ENCODE results near the gene CENPP.

The CENPP gene

GRCh38 chr9:92644278-92644677 is 318.5 kb downstream of the CENPP start:
- DNase-seq: no peak

- DNase-seq: no peak
Observed at GRCh38 chr9:92645041-92645440, 319.3 kb downstream of the CENPP start.

- DNase-seq: no peak
Observed at GRCh38 chr9:92647671-92648473, 322.1 kb downstream of the CENPP start.

- no peak for DNase-seq
Observed at GRCh38 chr9:92648474-92648971, 322.8 kb downstream of the CENPP start.

DNA sequence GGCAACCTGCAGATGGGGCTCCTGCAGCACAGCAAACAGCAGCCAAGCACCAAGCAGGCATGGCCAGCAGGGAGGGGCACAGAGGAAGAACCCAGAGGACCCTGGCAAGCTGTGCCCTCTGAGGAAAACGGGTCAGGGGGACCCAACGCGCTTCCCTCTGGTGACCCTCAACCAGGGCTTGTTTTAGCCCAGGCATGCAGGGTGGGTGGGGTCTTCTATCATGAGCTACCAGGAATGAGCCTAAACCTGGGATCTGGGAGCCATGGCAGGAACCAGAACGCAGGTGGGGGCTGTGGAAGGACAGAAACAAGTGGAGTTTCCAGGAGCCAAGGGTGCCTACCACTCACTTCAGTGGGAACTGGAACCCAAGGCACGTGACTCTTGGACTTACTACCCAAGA is 323.3 kb downstream of the CENPP start:
- no peak for DNase-seq

- no peak for DNase-seq
Observed at GRCh38 chr9:92650296-92650695, 324.5 kb downstream of the CENPP start.

DNA sequence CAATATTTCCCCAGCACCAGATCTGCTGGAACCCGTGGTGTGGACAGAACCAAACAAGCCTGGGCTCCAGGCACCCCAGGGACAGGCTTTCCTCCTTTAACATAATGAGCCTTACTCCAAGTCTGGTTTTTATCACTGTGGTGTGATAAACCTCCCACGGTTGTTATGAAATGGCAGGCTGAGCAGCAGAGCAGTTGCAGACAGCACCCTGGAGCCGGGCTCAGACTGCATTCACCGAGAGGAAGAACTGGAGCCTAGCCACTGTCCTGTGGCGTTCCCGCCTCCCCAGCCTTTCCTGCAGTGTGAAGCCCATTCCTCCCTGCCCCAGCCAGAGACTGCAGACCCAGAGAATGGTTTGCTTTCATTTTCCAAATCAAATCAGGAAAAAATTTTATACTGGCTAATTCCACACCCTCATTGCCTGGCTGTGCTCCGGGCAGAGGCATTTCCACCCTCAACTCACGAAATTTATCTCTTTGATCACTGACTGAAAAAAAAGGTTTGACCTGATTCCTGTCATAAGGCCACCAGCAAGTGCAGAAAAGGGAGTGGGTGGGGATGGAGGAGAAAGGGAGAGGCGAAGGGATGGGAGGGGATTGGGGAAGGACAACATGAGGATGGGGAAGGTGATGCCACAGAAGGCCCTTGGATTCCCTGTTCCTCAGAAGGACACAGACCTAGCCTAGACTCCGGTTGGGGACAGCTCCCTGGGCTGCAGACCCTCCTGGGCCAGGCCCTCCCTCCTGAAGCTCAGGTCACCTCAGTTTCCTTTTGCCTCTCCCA is 325.3 kb downstream of the CENPP start:
- DNase-seq: no peak

DNA sequence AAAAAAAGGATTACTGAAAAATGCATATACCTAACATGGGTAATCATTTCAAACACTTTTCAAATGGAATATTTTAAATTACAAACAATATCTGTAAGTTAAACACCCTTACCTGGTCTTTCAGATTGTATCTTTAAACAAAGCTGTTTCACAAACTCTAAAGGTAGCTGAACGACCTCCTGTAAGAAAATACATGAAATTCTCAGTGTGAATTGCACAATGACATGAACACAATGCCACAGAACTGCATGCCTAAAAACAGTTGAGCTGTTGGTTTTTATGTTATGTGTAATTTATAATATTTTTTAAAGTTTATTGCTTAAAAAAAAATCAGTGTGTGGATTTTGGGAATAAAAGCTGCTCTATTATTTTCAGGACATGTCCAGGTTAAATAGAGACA is 326.7 kb downstream of the CENPP start:
- no peak for DNase-seq

DNA sequence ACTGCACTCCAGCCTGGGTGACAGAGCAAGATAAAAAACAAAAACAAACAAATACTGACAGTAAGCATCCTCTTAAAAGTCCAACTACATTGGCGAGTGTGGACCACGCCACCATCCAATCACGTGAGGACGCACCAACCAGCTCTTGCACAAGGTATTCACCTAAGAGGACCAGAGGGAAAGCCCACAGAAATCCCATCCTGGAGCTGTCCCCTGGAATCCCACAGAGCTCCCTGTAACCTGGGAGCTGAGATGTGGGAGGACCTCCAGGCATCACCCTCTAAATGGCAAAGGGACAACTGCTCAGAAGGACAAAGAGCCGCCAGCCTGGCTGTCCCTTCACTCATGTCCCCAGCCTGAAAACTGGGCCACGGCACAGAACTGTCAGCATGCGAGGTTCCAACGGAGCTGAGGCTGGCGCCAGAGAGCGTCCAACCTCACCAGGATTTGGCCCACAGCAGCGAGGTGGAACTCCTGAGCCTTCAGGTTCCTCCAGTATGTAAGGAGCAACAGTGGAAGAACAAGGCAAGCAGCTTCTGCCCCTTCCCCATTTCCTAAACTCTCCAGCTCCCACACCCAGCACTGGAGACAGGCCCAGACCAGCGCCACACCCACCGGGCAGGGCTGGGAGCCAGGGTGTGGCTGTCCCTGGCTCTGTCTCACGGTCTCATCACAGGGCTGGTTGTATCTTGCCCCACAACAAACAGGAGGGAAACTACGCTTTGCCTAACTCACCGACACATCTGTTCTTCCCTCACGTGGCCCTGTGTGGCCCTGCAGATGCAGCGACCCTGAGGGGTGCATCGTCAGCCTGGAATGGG is 328.9 kb downstream of the CENPP start:
- DNase-seq: no peak

- no peak for DNase-seq
Observed at GRCh38 chr9:92655366-92655765, 329.6 kb downstream of the CENPP start.

- DNase-seq: no peak
Observed at GRCh38 chr9:92655896-92656536, 330.3 kb downstream of the CENPP start.

DNA sequence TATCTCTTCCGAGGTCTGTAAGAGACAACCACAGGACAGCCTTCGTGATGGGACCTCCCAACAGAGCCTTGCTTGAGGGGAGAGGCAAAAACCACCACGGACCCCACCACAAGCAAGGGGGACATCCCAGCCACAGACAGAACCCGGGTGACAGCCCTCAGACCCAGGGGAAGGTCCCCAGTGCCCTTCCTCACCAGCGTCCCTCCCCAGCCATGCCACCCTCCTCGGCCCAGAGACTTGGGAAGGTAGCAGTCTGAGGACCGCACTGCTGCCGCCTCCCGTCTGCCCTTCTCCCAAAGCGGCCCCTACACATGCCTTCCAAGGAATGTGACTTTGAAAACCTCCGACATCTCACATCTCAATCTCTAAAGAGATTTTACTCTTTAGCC is 330.8 kb downstream of the CENPP start:
- no peak for DNase-seq

DNA sequence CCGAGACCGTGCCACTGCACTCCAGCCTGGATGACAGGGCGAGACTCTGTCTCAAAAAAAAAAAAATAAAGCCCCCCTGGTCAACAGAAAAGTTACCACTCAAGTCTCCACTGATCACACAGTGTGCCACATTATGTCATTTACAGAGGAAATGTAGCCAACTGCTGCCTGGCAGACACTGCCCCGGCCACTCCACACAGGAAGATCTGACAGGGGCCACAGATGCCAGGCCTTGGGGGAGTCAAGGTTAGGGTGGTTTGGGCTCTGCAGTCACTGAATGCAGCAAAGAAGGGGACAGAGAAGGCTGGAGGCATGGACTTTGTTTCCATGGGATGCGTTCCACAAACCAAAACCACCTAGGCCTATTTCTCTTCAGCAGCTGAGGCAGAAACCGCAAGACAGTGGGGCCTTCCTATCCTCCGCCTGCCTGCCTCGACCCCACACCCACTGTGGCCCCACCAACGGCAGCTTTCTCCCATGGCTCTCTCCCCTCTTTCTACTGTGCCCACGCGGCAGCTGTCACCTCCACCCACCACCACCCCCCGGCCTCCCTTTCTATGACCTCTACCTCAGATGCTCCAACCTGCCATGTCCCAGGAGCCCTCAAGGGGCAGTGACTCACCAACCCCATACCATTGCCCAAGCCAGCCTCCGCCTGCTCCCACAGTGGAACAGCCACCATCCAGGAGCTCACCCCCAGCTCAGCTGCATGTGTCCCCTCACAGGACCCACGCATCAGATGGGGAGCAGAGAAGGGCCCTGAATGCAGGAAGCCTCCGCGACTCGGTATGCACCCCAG is 331.7 kb downstream of the CENPP start:
- no peak for DNase-seq

DNA sequence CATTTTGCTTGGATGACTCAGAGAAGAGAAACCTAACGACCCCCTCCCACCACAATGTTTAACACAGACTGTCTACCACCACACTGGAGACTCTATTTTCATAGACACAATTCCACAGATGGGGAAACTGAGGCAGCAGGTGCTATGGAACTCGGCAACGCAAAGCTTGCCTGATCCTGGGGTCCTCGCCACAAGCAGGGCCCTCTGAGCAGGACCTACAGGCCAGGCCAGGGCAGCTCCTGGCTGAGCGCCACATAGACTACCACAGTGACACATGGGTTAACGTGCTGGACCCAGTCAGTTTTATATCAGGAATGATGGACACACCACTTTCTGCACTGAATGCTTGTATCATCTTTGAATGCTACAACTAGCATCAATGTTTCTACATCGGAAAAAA is 332.4 kb downstream of the CENPP start:
- no peak for DNase-seq

GRCh38 chr9:92658611-92659010 is 332.9 kb downstream of the CENPP start:
- DNase-seq: no peak

- DNase-seq: no peak
Observed at GRCh38 chr9:92659601-92660000, 333.8 kb downstream of the CENPP start.

DNA sequence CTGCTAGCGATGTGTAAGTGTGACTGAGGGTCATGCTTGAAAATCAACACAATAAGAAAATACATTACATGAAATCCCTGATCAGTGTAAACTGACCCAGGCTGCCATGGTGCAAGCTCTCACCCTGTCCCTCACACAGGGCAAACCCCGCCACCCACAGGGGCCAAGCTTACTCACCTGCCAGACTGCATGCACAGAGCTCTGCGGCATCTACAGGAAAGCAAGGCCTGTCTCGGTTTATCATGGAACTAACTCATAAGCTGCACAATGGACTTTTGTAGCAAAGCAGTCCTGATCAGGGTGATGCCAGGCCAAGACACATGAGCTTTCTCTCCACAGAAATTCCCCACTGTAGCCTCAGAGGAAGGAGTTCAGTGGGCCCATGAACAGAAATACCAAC is 334.5 kb downstream of the CENPP start:
- no peak for DNase-seq

GRCh38 chr9:92661127-92661526 is 335.4 kb downstream of the CENPP start:
- DNase-seq: no peak

DNA sequence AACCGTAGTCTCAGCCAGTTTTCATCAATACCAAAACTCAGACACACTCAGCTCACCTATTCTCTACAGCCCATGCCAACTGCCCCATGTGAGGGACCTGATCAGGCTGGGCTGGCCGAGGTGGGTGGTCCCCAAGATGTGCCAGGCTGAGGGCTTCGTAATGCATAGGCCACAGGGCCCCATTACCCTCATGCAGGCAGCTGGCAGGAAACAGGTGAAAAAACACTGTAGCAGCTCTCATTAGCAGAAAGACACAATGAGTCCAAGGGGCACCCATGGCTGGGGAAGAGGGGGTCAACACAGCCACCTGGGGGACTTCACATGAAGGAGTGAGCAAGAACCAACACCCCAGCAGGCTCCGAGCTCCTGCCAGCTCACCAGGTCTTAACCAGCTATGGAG is 336.0 kb downstream of the CENPP start:
- no peak for DNase-seq

DNA sequence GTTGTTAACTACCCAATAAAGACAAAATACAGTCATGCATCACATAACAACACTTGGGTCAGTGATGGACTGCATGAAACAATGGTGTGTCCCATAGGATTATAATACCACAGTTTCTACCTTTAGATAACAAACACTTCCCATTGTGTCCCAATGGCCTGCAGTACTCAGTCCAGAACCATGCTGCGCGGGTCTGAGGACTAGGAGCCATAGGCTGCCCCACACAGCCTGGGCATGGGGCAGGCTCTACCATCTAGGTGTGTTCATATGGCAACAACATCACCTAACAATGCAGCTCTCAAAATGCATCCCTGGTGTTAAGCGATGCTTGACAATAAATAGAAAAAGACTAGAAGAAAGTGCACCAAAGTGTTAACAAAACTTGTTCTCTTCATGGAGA is 337.4 kb downstream of the CENPP start:
- no peak for DNase-seq

GRCh38 chr9:92663951-92664350 is 338.2 kb downstream of the CENPP start:
- no peak for DNase-seq
